ENCODE data around the gene AGER. TPM values are rescaled to one million over a fixed set of nuclear protein-coding genes. Genes with fewer than 3 reads are reported as not detected.

AGER gene
- total RNA-seq, 1 donor from 2014 or later, result 0.26 TPM

GRCh38 chr6:32171234-32171633 is 12.8 kb downstream of the AGER start:
- DNase-seq (ENCODE audit: low read depth, low spot score), result no peak

DNA sequence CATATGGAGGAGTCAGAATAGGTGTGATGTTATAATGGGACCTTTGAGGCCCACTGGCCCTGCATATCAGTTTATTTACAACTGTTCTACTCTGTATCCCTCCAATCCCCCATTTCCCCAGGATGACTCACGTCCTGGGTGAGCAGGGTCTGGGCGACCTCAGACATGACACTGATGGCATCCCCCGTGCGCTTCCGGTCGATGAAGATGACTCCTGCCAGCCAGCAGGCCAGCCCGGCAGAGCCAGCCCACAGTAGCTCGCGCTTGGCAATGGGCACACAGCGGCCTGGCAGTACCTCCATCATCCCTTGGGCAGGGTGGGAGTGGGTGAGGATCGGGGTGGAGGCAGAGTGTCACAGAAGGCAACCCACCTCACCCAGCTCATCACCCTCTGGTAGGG is 13.8 kb downstream of the AGER start:
- DNase-seq (ENCODE audit: low read depth, low spot score), result no peak

DNA sequence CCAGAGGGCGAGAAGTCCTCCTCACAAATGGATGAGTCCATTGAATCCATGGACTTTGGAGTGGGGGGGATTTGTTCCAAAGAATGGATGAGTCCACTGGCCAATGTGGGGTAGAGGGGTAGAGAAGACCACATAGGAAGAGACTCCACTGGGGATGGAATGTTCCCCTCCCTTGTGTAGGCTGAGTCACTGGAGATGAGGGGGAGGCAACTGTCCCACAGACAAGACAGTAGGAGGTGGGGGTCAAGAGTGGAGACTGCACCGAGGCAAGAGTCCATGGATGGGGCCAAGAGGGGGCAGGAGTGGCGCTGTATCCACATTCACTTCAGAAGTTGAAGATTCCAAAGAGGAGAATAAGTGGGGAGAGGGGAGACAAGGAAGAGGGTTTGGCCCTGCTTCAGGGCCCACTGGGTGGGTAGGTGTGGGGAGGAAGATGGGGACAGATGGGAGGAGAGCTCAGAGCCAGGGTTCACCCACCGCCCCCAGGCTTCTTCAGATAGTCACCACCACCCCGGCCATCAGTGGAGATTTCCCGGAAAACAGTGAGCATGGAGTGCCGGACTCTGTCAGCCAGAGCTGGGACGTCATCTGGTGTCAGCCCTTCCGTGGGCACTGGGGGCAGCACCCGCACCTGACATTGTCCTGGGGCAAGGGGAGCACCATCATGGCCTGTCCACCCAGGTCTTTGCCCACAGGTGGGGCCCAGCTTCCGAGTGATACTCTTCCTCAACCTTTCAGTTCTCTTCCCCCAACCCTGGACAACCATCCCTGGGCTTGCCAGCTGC is 15.1 kb downstream of the AGER start:
- DNase-seq (ENCODE audit: low read depth, low spot score), result no peak

DNA sequence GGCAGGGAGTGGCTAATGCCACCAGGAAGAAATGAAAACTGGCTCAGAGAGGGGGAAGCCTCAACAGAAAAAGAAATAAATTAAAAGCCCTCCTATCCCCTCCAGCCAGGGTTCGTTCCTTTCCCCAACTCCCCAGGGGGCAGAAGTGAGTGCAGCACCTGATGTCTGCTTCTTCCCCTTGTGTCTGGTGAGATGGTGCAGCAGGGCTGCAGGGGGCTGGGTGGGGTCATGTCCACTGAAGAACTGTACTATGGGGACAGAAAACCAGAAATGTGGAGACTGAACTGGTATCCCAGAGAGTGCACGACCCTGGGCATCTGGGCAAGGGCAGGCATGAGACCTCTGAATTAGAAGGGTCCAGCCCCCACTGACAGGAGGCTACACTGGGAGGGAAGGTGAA is 15.7 kb downstream of the AGER start:
- DNase-seq (ENCODE audit: low read depth, low spot score), result no peak

GRCh38 chr6:32167761-32168262 is 16.2 kb downstream of the AGER start:
- no peak for DNase-seq (ENCODE audit: low read depth, low spot score)

- DNase-seq (ENCODE audit: low read depth, low spot score), result no peak
These were observed 16.8 kb downstream of the AGER start for GRCh38 chr6:32167154-32167760.

GRCh38 chr6:32166411-32167061 is 17.5 kb downstream of the AGER start:
- no peak for DNase-seq (ENCODE audit: low read depth, low spot score)

- no peak for DNase-seq (ENCODE audit: low read depth, low spot score)
These were observed 19.8 kb downstream of the AGER start, which contains the start of gene EGFL8 for GRCh38 chr6:32164295-32164694. Gene EGFL8 (plus strand): TSS chr6:32164595. CDS start chr6:32166166, 1,571 bp downstream.

DNA sequence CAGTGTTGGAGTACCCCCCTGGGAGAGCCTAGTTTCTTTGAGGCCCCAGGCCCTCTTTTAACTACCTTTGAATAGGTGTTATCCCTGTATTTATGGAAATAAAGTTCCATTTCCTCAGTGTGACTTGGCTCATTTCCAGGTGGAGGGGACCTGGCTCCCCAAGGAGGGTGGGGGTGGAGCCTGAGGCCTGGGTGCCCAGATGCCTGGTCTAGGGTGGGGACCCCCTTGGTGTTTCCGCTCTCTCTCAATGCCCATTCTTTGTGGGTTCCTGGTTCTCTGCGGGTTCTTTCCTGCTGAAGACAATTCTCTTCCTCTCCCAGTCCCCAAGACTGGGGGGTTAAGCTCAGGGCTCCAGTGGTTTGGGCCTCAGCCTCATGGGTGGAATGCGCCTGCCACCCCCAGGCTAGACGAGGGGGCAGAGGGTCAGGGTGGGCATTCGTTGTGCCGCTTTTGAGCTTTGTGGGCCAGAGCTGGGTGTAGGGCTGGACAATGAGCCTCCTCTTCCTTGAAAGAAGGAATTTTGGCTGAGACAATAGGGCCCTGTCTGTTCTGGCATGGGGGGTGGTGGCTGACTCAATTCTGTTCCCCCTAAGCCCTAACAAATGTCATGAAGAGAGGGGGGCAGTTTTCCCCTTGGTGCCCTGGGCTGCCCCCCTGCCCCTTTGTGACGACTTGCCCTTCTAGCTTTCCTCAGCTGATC is 20.3 kb downstream of the AGER start:
- DNase-seq (ENCODE audit: low read depth, low spot score), result no peak

- no peak for DNase-seq (ENCODE audit: low read depth, low spot score)
These were observed 26.0 kb downstream of the AGER start for GRCh38 chr6:32158052-32158451.

DNA sequence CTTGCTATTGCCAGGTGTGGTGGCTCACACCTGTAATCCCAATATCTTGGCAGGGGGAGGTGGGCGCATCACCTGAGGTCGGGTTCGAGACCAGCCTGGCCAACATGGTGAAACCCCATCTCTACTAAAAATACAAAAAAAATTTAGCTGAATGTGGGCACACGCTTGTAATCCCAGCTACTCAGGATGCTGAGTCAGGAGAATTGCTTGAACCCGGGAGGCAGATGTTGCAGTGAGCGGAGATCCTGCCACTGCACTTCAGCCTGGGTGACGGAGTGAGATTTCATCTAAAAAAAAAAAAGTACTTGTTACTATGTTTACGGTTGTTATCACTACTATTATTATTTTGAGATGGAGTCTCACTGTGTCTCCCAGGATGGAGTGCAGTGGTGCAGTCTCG is 27.2 kb downstream of the AGER start:
- DNase-seq (ENCODE audit: low read depth, low spot score), result no peak

DNA sequence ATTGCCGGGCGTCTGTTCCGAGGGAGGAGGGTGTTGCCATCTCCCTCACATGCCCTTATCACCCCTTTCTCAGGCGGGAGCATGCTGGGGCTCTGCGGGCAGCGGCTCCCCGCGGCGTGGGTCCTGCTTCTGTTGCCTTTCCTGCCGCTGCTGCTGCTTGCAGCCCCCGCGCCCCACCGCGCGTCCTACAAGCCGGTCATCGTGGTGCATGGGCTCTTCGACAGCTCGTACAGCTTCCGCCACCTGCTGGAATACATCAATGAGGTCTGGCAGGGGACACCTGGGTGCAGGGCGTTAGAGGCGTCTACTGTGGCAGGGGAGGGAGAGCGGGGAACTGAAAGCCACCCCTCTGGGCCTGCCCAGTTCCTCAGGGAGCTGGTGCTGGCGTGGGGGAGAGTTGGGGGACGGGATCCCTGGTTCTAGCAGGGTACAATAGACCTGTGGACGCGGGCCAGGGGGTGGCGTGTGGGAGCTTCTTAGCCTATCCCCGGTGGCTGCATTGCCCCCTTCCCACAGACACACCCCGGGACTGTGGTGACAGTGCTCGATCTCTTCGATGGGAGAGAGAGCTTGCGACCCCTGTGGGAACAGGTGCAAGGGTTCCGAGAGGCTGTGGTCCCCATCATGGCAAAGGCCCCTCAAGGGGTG is 29.4 kb downstream of the AGER start:
- DNase-seq (ENCODE audit: low read depth, low spot score), result no peak

DNA sequence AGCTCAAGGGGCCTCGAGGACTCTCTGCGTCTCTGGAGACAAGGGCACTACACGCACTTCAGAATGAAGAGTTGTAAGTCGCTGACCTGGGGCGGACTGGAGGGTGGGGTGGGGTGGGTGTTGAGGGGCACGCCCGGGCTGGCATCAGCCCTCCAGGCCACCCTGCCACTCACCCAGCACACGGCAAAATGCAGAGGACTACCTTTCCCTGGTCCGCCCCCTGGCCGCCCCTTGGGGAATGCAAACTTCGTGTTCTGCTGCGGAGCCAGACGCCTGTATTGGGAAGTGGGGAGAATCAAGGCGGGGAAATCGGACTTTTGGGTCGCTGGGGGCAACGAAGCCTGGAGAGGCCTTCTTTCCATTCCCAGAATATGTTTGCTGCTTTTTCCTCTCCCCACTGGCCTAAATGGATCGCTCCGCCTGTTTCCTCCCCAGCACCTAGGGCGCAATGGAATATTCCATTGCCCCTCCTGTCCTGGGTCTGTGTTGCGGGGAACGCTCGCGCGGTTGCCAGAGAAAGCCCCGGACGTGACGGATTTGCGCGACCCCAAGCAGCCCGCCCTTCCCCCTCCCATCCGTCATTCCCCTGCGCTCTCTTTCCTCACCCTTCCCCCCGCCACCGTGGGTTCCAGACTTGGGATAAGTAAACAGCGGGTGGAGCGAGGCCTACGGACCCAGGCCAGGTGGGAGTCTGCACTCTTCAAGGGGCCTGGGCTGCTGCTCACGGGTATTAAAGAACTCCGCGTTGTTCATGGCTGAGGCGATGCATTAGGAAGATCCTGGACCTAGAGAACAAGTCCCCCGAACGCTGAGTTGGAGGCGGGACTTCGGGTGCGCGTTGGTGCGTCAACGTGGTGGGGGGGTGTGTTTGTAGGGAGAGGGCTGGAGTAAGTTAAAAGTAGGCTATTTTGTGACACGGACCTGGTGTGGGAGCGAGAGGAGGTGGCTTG is 30.2 kb downstream of the AGER start, which contains the start of gene PPT2:
Gene PPT2, plus strand, starts transcription at position 578 of the 950 bp plus-strand sequence. CDS start 454 bp downstream, outside the sequence.
- peak; percentile 78 for DNase-seq (ENCODE audit: low read depth, low spot score)

GRCh38 chr6:32152769-32153563 is 31.1 kb downstream of the AGER start:
- DNase-seq (ENCODE audit: low read depth, low spot score), result no peak

GRCh38 chr6:32151863-32152768 is 31.9 kb downstream of the AGER start, which contains the start of gene PRRT1:
Gene PRRT1 (minus strand): TSS chr6:32151939. CDS start chr6:32151827, 112 bp downstream.
- DNase-seq (ENCODE audit: low read depth, low spot score), result no peak

GRCh38 chr6:32151181-32151862 is 32.7 kb downstream of the AGER start:
- DNase-seq (ENCODE audit: low read depth, low spot score), result no peak
